Measurements from ENCODE around the gene SH2D2A. TPM values are rescaled to one million over a fixed set of nuclear protein-coding genes. Genes with fewer than 3 reads are reported as not detected.

The SH2D2A gene
- total RNA-seq, 8 experiments from 2014 or later, result 0.33 to 3.5 (median 0.92) TPM

DNA sequence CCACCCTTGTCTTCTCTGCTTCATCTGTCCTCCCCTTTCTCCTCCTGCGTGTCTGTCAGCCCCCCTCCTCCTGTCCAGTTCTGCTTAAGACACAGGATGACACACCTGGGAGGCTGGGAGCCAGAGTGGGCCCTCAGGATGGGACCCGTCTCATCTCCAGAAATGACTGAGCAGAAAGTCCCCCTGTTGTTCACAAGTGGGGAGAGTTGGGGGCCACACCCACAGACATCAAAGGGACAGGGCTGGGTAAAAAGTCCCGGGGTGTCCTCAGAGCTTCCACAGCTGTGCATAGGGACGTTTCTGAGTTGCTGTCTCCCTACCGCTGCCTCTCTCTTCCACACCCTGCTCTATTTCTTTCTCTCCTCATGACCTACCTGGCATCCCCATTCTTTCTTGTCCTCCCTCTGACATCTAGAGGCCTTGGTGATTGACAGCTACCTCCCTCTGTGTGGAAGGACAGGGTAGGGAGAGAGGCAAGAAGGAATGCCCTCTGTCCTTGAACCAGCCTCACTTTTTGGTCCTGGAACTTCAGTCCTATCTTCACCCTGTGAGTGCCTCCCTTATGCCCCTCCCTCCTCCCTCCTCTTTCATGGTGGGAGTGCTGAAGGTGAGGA lies 19.5 kb upstream of the SH2D2A start:
- H3K4me3 ChIP-seq, result no peak overlapping the region
- H3K27ac ChIP-seq, result no peak overlapping the region
- 23 to 52% (median 42%) methylated on average over 1 to 5 of the region's 5 CpGs; no CpG with 5 or more reads in 4 of the 10 experiments for WGBS, 10 experiments
- peaks cover 18 to 19% of the 10 kb centered on the region in 2 donors for H3K4me1 ChIP-seq (replicated peaks in 1 of 2)
- no peak for ATAC-seq (replicated peaks in 6 of 8)
- in situ Hi-C loops (cut with MboI; ENCODE audit: low pct_unique_long_range_greater_than_20kb in 2 of 9, low sequenced_read_pairs in 9 of 9, unreplicated experiment in 9 of 9), result no loop called here

DNA sequence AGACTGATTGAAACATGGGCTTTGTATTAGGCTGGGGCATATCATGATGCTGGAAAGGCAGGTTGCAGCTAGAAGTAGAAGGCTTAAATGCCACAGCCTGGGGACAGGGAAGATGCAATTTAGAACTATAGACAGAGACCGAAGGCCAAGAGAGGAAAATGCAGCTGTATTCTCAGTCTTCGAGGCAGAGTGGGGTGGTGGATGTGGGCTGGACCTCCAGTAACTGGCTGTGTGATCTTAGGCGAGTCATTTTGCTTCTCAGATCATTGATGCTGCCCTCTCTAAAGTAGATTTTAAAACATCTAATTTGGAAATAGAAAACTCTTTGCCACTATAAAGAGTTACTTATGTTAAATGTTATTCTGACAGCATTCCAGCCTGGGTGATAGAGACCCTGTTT lies 17.7 kb upstream of the SH2D2A start:
- 44 to 80% (median 58%) methylated on average over 1 to 3 of the region's 3 CpGs; no CpG with 5 or more reads in 1 of the 10 experiments for WGBS, 10 experiments
- Histone ChIP-seq H3K4me3 (no peak overlapping the region), H3K4me1 (replicated peaks in 1 of 2) (peaks cover 4% of the 10 kb centered on the region in 2 donors), H3K27ac (no peak overlapping the region)
- ATAC-seq (replicated peaks in 6 of 8), result no peak
- in situ Hi-C loops (cut with MboI; ENCODE audit: low pct_unique_long_range_greater_than_20kb in 2 of 9, low sequenced_read_pairs in 9 of 9, unreplicated experiment in 9 of 9), result no loop called here

DNA sequence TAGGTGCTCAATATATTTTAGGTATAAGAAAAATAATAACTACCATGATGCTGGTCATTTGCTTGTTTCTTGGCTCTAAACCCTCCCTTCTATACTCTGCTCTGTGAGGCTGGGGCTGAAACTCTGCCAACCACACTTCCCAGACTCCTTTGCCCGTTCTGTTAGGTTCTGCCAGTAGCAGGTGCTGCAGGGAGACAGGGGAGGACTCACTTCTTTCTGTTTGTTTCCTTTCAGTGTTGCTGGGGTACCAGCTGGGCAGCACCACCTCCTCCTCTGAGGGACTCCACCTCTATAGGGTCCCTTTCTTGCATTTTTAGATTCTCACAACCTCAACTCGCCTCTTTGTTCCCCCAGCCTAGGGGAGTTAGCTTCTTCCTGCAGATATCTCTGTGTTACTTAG lies 17.0 kb upstream of the SH2D2A start:
- Histone ChIP-seq H3K4me3 (no peak overlapping the region), H3K27ac (no peak overlapping the region), H3K4me1 (replicated peaks in 1 of 2) (no peaks in the 10 kb centered on the region)
- ATAC-seq (replicated peaks in 6 of 8), result peak in 2 of 8 experiments; percentile 52 to 71
- in situ Hi-C loops (cut with MboI; ENCODE audit: low pct_unique_long_range_greater_than_20kb in 2 of 9, low sequenced_read_pairs in 9 of 9, unreplicated experiment in 9 of 9), result no loop called here
- 0 to 70% (median 35%) methylated on average over 1 to 2 of the region's 2 CpGs; no CpG with 5 or more reads in 4 of the 10 experiments for WGBS, 10 experiments

DNA sequence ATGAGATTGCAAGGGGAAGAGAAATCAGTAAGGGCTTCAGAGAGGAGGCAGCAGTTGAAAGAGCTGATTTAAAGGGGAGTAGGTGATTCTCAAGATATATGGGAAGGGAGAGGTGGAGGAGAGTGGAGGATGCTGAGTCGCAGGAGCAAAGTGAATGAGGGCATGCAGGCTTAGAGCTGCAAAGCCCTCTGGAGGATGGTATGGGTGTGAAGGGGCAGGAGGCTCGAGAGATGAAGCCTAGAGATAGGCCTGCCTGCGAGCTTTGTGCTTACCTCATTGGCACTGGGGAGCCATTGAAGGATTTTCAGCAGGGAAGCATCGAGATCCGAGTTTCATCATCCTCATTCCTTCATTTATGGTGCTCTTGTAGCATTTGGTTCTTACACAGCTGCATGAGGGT lies 15.8 kb upstream of the SH2D2A start:
- 13 to 100% (median 31%) methylated on average over 1 to 5 of the region's 5 CpGs; no CpG with 5 or more reads in 2 of the 10 experiments for WGBS, 10 experiments

DNA sequence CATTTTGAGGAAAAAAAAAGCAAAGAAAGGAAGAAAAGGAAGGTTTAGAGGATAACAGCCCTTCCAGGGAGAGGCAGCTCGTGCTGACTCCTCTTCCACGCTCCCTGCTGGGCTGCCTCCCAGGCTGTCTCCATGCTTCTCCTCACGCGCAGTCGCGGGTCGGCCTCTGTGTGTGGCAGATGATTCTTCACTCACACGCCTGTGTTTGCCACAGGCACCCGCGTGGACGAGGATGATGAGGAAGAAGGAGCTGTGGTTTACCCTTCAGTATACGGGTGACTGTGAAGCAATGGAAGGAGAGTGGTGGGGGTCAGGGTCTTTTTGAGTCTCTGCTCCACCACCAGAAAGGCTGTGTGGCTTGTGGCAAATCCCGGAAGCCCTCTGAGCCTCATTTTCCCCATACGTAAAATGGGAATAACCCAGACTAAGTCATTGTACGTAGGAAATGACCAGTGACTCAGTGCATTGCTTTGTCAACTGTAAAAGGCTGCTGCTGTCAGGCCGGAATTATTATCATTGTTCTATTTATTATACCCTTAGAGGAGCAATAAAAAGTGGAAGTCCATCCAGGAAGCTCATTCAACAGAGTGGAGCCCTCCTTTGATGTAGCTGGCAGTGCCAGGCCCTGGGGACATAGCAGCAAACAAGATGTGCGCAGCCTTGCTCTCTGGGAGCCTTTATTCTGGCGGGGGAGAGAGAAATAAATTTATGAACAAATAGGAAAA lies 11.9 kb upstream of the SH2D2A start:
- WGBS, 10 experiments, result 55 to 100% (median 77%) methylated on average over 1 to 18 of the region's 18 CpGs; no CpG with 5 or more reads in 1 of the 10 experiments
- in situ Hi-C loops (cut with MboI; ENCODE audit: low pct_unique_long_range_greater_than_20kb in 2 of 9, low sequenced_read_pairs in 9 of 9, unreplicated experiment in 9 of 9), result no loop called here
- peak in 5 of 8 experiments; percentile 22 to 75 (median 51) for ATAC-seq (replicated peaks in 6 of 8)
- peaks cover 4 to 5% of the 10 kb centered on the region in 2 donors for H3K4me1 ChIP-seq (replicated peaks in 1 of 2)
- H3K4me3 ChIP-seq, result no peak overlapping the region
- H3K27ac ChIP-seq, result no peak overlapping the region

More for the DNA sequence above, 15.8 kb upstream of the SH2D2A start:
- no peak for ATAC-seq (replicated peaks in 6 of 8)
- H3K4me3 ChIP-seq, result no peak overlapping the region
- H3K4me1 ChIP-seq (replicated peaks in 1 of 2), result peaks cover 4 to 5% of the 10 kb centered on the region in 2 donors
- H3K27ac ChIP-seq, result no peak overlapping the region
- in situ Hi-C loops (cut with MboI; ENCODE audit: low pct_unique_long_range_greater_than_20kb in 2 of 9, low sequenced_read_pairs in 9 of 9, unreplicated experiment in 9 of 9), result no loop called here

DNA sequence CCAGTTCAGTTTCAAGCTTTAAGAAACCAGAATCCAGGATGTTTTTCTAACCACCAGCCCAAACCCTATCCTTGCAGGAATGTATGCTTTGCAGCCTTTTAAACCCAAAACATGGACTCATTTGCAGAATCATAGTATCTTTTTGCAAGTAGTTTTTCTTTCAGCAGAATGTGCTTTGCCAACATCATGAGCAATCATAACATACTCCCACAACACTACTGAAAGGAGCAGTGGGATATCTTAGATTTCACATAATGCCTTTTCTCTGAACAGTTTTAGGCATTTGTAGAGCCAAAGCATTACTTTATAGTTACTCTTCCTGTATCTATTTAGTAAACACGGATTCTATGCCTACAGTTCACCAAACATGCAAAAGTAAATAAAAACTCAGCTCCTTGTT lies 10.0 kb upstream of the SH2D2A start:
- 0 to 69% (median 56%) methylated on average over 1 of the region's 1 CpG; no CpG with 5 or more reads in 1 of the 10 experiments for WGBS, 10 experiments
- in situ Hi-C loops (cut with MboI; ENCODE audit: low pct_unique_long_range_greater_than_20kb in 2 of 9, low sequenced_read_pairs in 9 of 9, unreplicated experiment in 9 of 9), result no loop called here
- peaks cover 4 to 5% of the 10 kb centered on the region in 2 donors for H3K4me1 ChIP-seq (replicated peaks in 1 of 2)
- H3K27ac ChIP-seq, result no peak overlapping the region
- H3K4me3 ChIP-seq, result no peak overlapping the region
- ATAC-seq (replicated peaks in 6 of 8), result no peak

DNA sequence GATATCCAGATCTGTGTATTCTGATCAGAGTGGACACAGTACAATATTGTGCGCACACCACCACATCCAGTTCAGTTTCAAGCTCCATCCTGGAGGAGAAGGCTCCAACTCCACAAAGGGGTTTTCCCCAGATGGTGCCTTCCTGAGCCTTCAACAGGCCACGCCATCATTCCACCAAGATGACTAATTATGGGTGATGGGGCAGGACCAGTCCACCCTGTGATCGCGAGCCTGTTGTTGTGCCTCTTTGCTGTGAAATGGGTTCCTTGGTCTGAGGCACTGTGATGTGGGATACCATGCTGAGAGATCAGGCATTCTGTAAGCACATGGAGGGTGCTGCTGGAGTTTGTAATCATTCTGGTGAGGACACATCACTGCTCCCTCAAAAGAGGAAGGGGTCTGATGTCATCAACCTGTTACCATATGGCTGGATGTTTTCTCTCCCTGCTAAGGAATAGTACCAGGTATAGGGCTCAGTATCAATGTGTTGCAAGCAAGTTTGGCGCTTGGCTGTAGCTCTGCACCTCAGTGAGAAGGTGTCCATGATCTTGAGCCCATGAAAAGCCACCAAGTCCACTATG lies 6.7 kb upstream of the SH2D2A start:
- peaks cover 2% of the 10 kb centered on the region in 2 donors for H3K4me1 ChIP-seq (replicated peaks in 1 of 2)
- in situ Hi-C loops (cut with MboI; ENCODE audit: low pct_unique_long_range_greater_than_20kb in 2 of 9, low sequenced_read_pairs in 9 of 9, unreplicated experiment in 9 of 9), result no loop called here
- no peak overlapping the region for H3K4me3 ChIP-seq
- peak in 1 of 8 experiments; percentile 48 for ATAC-seq (replicated peaks in 6 of 8)
- H3K27ac ChIP-seq, result no peak overlapping the region
- 43 to 100% (median 76%) methylated on average over 1 to 4 of the region's 5 CpGs; no CpG with 5 or more reads in 3 of the 10 experiments for WGBS, 10 experiments

DNA sequence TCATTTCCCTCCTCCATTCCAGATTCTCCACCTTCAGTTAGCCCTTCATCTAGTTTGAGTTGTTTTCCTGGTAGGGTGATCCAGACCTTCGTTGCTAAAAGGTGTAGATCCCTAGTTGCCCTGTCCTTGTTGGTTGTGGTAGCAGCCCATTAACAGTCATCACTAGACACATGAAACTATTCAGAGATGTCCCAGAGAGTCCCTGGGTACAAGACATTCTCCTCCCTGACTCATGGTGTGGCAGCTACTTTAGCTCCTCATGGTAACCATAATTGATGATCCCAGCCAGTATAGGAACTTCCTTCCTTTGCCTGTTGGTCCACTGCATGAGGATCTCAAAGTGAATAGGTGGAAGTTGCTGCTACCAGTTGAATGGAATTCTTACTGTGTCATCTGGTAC lies 6.0 kb upstream of the SH2D2A start:
- in situ Hi-C loops (cut with MboI; ENCODE audit: low pct_unique_long_range_greater_than_20kb in 2 of 9, low sequenced_read_pairs in 9 of 9, unreplicated experiment in 9 of 9), result no loop called here
- ATAC-seq (replicated peaks in 6 of 8), result no peak
- Histone ChIP-seq H3K4me3 (no peak overlapping the region), H3K4me1 (replicated peaks in 1 of 2) (no peaks in the 10 kb centered on the region), H3K27ac (no peak overlapping the region)
- 0 to 64% (median 30%) methylated on average over 1 of the region's 1 CpG; no CpG with 5 or more reads in 1 of the 10 experiments for WGBS, 10 experiments

DNA sequence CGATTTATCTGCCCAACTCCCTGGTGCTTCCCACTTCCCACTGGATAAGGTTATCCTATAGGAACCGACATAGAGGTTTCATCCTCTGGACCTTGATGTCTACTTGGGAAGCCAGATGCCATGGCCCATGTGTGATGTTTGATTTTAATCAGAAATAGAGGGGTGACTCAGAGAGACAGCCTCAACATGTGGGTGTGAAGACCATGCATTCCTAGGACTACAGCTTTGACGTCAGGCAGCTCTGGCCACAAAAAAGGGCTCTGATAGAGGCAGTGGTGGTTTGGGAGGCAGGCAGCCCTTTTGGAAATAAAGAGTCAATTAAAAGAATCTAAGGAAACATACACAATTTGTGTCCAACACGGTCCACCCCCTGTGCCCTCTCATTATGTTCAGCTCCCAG lies 5.2 kb upstream of the SH2D2A start:
- H3K27ac ChIP-seq, result no peak overlapping the region

DNA sequence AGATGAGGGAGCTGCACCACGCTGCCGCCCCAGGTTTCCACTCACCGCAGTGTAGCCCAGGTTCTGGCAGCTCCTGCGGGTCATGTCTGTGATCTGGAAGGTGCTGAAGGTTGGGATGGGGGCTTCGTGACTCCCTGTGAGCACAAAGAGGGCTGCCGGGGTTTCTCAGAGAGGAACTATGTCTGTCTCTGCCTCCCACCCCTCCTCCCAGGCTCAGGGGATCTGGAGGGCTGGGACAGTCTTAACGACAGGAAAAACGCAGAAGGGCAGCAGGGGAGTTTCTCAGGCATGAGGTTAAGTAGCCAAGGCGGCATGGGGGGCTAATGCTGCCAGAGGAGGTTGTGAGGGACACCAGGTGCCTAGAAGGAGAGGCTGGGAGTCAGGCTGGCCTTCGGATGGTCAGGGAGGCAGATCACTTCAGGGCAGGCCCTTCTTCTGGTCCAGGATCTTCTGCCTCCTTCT lies 656 bp downstream of the SH2D2A start:
- no peak for ATAC-seq (replicated peaks in 6 of 8)
- no peak overlapping the region for H3K4me3 ChIP-seq
- no peak overlapping the region for H3K27ac ChIP-seq
- in situ Hi-C loops (cut with MboI; ENCODE audit: low pct_unique_long_range_greater_than_20kb in 2 of 9, low sequenced_read_pairs in 9 of 9, unreplicated experiment in 9 of 9), result no loop called here
- peaks cover 3 to 27% of the 10 kb centered on the region in 2 donors for H3K4me1 ChIP-seq (replicated peaks in 1 of 2)
- 55 to 100% (median 59%) methylated on average over 1 to 9 of the region's 10 CpGs; no CpG with 5 or more reads in 4 of the 10 experiments for WGBS, 10 experiments

More for the DNA sequence above, 5.2 kb upstream of the SH2D2A start:
- in situ Hi-C loops (cut with MboI; ENCODE audit: low pct_unique_long_range_greater_than_20kb in 2 of 9, low sequenced_read_pairs in 9 of 9, unreplicated experiment in 9 of 9), result no loop called here
- ATAC-seq (replicated peaks in 6 of 8), result peak in 1 of 8 experiments; percentile 33
- WGBS, 10 experiments, result 20 to 80% (median 58%) methylated on average over 1 to 4 of the region's 4 CpGs; no CpG with 5 or more reads in 1 of the 10 experiments
- Histone ChIP-seq H3K4me3 (no peak overlapping the region), H3K4me1 (replicated peaks in 1 of 2) (no peaks in the 10 kb centered on the region)

DNA sequence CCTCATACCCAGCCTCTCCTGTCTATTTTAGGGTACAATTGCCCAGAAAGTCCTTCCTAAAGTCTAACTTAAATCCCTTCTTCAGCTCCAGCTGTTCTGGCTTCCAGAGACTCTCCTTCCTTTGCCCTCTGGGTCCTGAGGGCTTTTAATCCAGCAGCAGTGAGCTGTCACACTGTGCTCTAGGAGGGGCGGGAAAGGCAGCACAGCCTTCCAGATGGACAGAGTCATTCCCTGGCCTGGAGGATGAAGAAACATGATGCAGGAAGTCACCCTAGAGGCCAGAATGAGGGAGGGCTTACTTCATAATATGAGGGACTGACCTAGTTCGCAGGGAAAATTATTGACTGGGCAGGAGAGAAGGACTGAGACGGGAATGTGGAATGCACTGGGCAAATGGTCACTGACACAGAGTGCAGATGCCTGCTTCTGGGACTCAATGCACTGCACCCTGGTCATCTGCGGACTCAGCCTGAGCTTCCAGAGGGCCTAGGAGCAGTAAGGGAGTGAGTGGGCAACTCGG lies 1.3 kb downstream of the SH2D2A start:
- Histone ChIP-seq H3K27ac (peak overlapping the region in 1 of 2 donors; percentile 28), H3K4me1 (replicated peaks in 1 of 2) (peaks cover 3 to 27% of the 10 kb centered on the region in 2 donors), H3K4me3 (no peak overlapping the region)
- ATAC-seq (replicated peaks in 6 of 8), result peak; percentile 41 to 86 (median 66)
- in situ Hi-C loops (cut with MboI; ENCODE audit: low pct_unique_long_range_greater_than_20kb in 2 of 9, low sequenced_read_pairs in 9 of 9, unreplicated experiment in 9 of 9), result no loop called here
- WGBS, 10 experiments, result 44 to 80% (median 58%) methylated on average over 1 to 5 of the region's 5 CpGs; no CpG with 5 or more reads in 4 of the 10 experiments

DNA sequence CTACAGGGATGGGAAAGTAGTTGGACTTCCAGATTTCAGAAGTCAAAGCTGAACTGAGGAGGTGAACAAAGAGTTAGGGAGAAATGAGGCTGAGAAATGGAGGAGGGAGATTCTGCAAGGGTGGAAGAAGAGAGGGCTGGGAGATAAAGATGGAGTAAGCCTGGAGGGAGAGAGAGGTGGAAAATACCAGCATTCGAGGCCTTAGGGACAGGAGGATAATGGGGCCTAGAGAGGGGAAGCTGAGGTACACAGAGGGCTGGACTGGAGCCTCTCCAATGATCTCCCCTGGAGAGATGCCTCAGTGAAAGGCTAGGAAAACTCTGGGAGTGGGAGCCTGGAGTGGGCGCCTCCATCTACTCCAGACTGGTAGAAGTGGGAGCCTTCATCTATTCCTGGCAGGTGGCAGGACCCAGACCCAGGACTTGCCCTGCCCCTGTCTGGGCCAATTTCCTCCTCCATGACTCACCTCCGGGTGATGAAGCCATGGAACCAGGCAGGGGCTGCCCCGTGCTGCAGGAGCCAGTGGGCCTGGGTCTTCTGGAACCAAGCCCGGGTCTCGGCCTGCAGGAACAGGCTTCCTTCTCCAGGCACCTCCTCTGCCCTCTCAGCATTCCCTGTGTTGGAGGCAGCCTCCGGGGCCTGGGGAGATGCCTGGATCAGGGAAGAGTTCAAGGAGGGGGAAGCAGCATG lies 1.9 kb downstream of the SH2D2A start:
- Histone ChIP-seq H3K4me1 (replicated peaks in 1 of 2) (peaks cover 3 to 27% of the 10 kb centered on the region in 2 donors), H3K27ac (no peak overlapping the region), H3K4me3 (no peak overlapping the region)
- ATAC-seq (replicated peaks in 6 of 8), result no peak
- in situ Hi-C loops (cut with MboI; ENCODE audit: low pct_unique_long_range_greater_than_20kb in 2 of 9, low sequenced_read_pairs in 9 of 9, unreplicated experiment in 9 of 9), result no loop called here
- WGBS, 10 experiments, result 60 to 100% (median 89%) methylated on average over 1 to 4 of the region's 7 CpGs; no CpG with 5 or more reads in 3 of the 10 experiments
